Measurements from ENCODE around the gene MSANTD1. TPM values are rescaled to one million over a fixed set of nuclear protein-coding genes. Genes with fewer than 3 reads are reported as not detected.
A peak's percentile ranks its signal among the peaks of the same experiment; 100 is the strongest.

The MSANTD1 gene
- total RNA-seq, 1 donor from 2014 or later: 0.44 TPM

DNA sequence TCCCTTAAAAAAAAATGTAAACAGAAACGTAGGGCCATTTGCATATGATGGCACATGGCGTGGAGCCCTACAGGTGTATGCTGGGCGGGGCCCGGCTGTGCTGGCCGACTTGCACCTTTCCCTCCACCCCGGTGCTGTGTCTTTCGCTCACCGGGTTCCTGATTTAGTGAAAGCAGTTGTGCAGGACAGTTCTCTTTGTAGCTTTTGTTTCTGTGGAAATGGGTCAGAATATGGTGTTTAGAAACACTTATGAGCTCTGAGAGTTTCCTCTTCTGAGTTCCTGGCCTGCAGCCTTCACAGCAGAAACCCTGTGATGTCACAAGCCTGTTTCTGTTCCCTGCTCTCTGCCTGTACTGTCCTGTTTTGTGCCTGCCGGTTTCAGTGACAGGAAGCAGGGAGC, 22.5 kb upstream of the MSANTD1 start:
- Histone ChIP-seq H3K27ac (replicated peaks) (peak overlapping the region; percentile 71), H3K9me3 (replicated peaks) (no peaks in the 10 kb centered on the region), H3K4me1 (peaks cover 10% of the 10 kb centered on the region), H3K27me3 (ENCODE audit: low read depth) (no peaks in the 10 kb centered on the region), H3K4me3 (no peak overlapping the region), H3K36me3 (peaks cover 86% of the 10 kb centered on the region)
- TF ChIP-seq, protein P1, sequence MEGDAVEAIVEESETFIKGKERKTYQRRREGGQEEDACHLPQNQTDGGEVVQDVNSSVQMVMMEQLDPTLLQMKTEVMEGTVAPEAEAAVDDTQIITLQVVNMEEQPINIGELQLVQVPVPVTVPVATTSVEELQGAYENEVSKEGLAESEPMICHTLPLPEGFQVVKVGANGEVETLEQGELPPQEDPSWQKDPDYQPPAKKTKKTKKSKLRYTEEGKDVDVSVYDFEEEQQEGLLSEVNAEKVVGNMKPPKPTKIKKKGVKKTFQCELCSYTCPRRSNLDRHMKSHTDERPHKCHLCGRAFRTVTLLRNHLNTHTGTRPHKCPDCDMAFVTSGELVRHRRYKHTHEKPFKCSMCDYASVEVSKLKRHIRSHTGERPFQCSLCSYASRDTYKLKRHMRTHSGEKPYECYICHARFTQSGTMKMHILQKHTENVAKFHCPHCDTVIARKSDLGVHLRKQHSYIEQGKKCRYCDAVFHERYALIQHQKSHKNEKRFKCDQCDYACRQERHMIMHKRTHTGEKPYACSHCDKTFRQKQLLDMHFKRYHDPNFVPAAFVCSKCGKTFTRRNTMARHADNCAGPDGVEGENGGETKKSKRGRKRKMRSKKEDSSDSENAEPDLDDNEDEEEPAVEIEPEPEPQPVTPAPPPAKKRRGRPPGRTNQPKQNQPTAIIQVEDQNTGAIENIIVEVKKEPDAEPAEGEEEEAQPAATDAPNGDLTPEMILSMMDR (IDR thresholded peaks at IDR 0.05; ENCODE audit: borderline replicate concordance): no peak
- no peak for DNase-seq
- intact Hi-C loops (cut with micrococcal nuclease): no loop called here

DNA sequence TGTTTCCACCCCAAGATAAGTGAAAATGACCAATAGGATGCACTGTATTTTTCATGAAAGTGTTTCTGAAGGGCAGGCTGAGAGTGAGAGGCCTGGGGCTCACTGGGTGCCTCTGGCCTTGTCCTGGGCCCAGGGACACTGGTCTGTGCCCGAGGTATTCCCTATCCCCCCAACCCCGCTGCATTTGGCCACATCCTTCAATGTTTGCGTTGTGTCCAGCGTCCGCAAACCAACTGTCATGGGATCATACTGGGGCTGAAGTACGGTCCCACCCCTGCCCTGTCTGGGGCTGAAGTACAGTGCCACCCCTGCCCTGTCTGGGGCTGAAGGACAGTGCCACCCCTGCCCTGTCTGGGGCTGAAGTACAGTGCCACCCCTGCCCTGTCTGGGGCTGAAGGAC, 22.0 kb upstream of the MSANTD1 start:
- H3K27ac ChIP-seq (replicated peaks): peak overlapping the region; percentile 71
- no peak for DNase-seq

DNA sequence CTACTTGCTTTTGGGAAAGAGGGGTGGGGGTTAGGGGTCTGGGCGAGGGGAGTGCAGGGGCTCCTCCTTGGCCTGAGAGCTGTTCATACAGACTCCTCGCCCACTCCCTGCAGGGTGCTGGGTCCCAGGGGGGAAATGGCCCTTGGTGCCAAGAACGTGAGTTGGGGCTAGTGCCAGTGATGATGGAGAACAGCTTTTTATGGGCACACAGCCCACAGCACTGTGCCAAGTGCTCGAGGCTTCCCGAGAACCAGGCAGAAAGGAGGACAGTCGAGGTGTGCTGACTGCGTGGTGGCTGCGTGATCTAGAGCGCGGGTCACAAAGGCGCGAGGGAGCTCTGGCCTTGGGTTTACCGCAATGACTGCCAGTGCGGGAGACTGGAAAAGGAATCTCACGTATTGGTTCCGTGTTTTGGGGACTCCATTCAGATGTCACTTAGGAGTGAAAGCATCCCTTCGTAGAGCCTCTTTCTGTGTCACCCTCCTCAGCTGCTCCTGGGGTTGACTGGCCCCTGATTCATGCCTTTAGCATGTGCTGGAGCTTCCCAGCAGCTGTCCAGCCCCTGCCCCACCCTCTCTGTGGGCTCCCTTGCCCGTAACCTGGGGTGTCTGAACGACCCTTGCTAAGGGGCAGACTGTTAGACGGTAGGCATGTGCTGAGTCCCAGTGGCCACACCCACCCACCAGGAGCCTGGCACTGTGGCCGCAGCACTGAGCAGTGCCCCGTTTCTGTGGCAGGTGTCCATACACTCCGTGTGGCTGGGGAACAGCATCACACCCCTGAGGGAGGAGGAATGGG, 20.9 kb upstream of the MSANTD1 start:
- intact Hi-C loops (cut with micrococcal nuclease): no loop called here
- Histone ChIP-seq H3K27ac (replicated peaks) (peak overlapping the region; percentile 57), H3K4me1 (peaks cover 10% of the 10 kb centered on the region), H3K36me3 (peaks cover 86% of the 10 kb centered on the region), H3K27me3 (ENCODE audit: low read depth) (no peaks in the 10 kb centered on the region), H3K9me3 (replicated peaks) (no peaks in the 10 kb centered on the region), H3K4me3 (no peak overlapping the region)
- TF ChIP-seq, protein P1 (IDR thresholded peaks at IDR 0.05; ENCODE audit: borderline replicate concordance): no peak
- no peak for DNase-seq

More for the DNA sequence above, 22.0 kb upstream of the MSANTD1 start:
- H3K9me3 ChIP-seq (replicated peaks): no peaks in the 10 kb centered on the region
- no peak overlapping the region for H3K4me3 ChIP-seq
- intact Hi-C loops (cut with micrococcal nuclease): no loop called here
- H3K27me3 ChIP-seq (ENCODE audit: low read depth): no peaks in the 10 kb centered on the region
- TF ChIP-seq, protein P1 (IDR thresholded peaks at IDR 0.05; ENCODE audit: borderline replicate concordance): no peak
- H3K36me3 ChIP-seq: peaks cover 86% of the 10 kb centered on the region
- peaks cover 10% of the 10 kb centered on the region for H3K4me1 ChIP-seq

DNA sequence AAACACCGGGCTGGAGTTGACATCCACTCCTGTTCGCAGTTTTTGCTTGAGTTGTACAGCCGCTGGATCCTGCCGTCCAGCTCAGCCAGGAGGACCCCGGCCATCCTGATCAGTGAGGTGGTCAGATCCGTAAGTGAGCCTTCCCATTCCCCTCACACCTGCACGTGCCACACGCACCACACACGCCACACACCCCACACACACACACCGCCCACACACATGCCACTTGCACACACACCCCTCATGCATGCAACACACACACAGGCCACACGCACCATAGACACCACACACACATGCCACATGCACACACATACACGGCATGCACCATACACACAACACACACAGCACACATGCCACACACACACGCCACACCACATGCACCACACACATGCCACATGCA, 20.1 kb upstream of the MSANTD1 start:
- no peak overlapping the region for H3K27ac ChIP-seq (replicated peaks)
- DNase-seq: no peak
- no peaks in the 10 kb centered on the region for H3K27me3 ChIP-seq (ENCODE audit: low read depth)
- H3K36me3 ChIP-seq: peaks cover 85% of the 10 kb centered on the region
- H3K4me3 ChIP-seq: no peak overlapping the region
- no peaks in the 10 kb centered on the region for H3K9me3 ChIP-seq (replicated peaks)
- H3K4me1 ChIP-seq: peaks cover 10% of the 10 kb centered on the region
- TF ChIP-seq, protein P1 (IDR thresholded peaks at IDR 0.05; ENCODE audit: borderline replicate concordance): no peak
- intact Hi-C loops (cut with micrococcal nuclease): no loop called here

DNA sequence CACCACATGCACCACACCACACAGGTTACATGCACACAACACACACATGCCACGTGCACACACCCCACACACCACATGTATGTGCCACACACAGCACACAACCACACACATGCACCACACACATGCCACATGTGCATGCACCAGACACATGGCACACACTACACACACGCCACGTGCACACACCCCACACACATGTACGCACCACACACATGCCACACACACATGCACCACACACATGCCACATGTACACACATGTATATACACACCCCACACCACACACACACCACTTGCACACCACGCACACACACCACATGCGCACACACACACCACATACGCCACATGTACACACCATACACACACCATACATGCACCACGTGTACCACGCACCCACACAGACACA, 19.6 kb upstream of the MSANTD1 start:
- TF ChIP-seq, protein P1 (IDR thresholded peaks at IDR 0.05; ENCODE audit: borderline replicate concordance): no peak
- intact Hi-C loops (cut with micrococcal nuclease): no loop called here
- no peak overlapping the region for H3K4me3 ChIP-seq

More for the DNA sequence above, 19.6 kb upstream of the MSANTD1 start:
- no peak for DNase-seq
- Histone ChIP-seq H3K27ac (replicated peaks) (no peak overlapping the region), H3K4me1 (peaks cover 10% of the 10 kb centered on the region), H3K36me3 (peaks cover 85% of the 10 kb centered on the region), H3K9me3 (replicated peaks) (no peaks in the 10 kb centered on the region), H3K27me3 (ENCODE audit: low read depth) (no peaks in the 10 kb centered on the region)

Measured in left ventricle myocardium inferior (tissue), 1 donor.